GM19395 (cell line): ENCODE results near the gene PPP1R3E.
A peak's percentile ranks its signal among the peaks of the same experiment; 100 is the strongest.
"Not testable (repeated sequence)": the region's sequence is repeated elsewhere in the genome, so short reads cannot be mapped to it uniquely, and the experiment has no call there.

ENCODE experiments used
- ATAC-seq: cut with Tn5 transposase; IDR thresholded peaks from one replicate; pipeline ENCODE4 v1.9.1; 2021; ENCODE audit warnings: mild to moderate bottlenecking, moderate library complexity; ENCODE audit not compliant: unreplicated experiment

The PPP1R3E gene

DNA sequence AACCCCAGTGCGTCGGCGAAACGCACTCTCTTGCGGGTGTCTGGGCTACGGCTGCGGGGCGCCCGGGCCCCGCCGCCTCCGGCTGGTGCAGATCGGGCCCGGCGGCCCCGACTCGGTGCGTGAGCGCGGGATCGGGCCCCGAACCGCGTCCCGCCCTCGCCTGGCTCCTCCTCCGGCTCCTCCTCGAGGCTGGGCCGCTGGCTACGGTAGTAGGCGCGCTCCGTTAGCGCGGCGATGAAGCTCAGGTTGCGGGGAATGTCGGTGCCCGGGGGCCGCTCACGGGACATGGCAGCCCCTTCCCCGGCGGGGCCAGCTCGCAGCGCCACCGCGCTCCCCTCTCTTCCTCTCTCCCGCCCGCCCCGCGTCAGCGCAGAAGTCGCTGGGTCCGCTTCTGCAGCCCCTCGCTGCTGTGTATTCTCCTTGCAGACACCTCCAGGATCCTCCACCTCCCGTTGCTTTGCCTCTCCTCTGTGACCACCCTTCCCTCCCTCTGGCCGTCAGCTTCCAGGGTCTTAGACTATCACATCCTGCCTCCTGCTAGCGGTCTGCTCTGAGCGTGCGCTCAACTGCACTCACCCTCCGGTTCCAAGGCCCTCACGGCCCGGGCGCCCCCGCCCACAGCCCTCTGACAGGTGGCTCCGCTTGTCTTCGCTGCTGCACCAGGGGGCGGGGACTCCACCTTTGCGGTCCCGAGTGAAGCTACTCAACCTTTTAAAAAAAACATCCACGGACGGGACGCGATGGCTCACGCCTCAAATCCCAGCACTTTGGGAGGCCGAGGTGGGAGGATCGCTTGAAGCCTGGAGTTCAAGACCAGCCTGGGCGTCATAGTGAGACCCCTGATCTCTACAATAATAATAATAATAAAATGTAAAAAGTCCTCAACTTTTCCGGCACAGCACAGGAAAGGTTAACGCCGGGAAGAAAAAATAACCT lies at the start of gene PPP1R3E:
Gene PPP1R3E (minus strand): TSS at position 570 of the 936 bp plus-strand sequence. CDS start 283 bp downstream, at position 287.
- peak; percentile 40 for ATAC-seq

GRCh38 chr14:23351681-23352505 lies 49.2 kb upstream of the PPP1R3E start:
- no peak for ATAC-seq

DNA sequence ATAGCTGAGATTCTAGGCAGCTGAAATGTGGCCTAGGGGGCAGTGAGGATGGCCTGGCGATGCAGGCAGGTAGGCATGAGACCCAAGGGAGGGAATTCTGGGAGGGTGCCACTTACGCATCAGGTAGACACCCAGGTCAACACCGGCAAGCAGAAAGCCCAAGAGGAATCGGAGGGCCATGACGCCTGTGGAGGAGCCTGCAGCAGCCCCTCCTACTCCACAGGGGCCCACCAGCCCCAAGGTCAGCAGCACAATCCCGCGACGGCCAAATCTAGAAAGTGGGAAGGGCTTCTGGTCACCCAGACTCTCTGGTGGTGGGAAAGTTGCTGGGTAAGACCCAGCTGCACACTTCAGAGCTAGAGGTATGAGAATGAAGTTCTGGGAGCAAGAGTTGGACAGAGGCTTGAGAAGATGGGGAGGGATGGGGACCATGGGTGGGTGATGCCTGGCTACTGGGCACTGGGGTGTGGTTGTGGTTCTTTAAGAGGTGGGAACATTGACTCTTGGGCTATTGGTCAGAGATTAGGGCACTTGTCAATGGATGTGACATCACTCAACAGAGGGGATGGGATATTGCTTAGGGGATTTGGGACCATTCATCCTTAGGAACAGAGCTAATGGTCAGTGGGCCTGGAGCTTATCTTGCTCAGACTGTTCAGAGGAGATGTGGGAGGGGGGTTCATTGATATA lies 46.6 kb upstream of the PPP1R3E start:
- no peak for ATAC-seq

GRCh38 chr14:23348297-23348655 lies 45.6 kb upstream of the PPP1R3E start:
- ATAC-seq: no peak

DNA sequence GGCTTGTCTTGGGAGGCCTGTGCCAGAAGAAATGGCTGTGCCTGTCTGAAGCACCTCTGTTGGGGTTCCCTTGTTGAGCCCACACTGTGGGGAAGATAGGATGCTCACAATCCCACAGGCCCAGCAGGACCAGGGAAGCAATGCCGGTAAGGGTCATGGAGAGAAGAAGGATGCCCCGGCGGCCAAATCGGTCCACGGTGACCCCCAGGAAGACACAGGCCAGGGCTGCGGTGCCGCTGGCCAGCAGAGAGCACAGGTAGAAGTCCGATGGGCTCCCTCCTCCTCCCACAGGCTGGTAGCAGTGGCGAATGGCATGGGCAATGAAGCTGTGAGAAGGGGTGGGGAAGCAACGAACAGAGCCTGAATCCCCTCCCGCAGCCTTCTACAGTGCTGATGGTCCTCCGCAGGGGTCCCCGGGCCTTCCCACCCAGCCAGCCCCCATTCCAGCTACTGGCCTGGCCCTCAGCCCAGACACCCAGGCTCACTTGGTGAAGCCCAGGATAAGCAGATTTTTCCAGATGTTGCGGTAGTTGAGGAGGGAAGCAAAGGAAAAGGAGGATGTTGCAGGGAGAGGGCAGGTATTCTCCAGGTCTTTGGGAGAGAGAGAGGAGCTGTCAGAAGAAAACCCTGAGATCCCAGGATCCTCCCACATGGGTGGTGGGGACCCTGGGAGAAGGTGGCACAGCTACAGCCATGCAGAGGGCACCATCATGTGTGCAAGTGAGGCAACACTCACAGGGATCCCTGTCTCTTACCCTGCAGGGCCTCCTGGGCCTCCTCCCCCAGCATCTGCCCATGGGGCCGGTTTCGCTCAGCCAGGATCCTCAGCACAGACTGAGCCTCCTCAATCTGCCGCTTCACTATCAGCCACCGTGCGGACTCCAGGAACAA lies 45.0 kb upstream of the PPP1R3E start:
- ATAC-seq: no peak

DNA sequence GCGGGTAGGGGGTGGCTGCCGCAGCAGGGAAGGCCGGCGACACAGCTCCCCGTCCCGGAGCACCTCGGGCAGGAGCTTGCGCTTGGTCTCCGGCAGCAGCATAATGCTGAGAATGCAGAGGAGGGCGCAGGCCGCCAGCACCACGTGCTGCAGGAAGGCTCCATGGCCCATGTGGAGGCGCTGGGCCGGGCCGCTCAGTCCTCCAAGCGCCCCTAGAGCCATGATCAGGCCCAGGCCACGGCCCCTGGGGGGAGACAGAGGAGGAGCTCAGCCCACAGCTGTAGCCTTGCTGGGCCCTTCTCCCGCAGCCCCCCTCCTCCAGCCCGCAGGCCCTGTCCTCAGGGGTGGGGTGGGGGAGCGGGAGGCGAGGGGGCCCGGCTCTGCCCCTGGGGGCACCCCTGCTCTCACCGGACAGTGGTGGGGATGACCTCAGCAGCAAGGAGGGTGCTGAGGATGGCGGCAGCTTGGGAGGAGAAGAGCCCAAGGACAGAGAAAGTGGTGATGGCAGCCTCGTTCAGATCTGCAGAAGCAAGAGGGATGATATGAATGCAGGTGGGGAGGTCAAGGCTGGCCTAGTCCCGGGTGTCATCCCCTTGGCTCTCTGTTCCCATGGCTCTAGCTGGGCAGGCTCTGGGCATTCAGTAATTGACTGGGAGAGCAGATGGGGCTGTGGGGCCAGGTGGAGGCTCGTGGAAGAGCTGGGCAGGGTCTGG lies 44.2 kb upstream of the PPP1R3E start:
- no peak for ATAC-seq

DNA sequence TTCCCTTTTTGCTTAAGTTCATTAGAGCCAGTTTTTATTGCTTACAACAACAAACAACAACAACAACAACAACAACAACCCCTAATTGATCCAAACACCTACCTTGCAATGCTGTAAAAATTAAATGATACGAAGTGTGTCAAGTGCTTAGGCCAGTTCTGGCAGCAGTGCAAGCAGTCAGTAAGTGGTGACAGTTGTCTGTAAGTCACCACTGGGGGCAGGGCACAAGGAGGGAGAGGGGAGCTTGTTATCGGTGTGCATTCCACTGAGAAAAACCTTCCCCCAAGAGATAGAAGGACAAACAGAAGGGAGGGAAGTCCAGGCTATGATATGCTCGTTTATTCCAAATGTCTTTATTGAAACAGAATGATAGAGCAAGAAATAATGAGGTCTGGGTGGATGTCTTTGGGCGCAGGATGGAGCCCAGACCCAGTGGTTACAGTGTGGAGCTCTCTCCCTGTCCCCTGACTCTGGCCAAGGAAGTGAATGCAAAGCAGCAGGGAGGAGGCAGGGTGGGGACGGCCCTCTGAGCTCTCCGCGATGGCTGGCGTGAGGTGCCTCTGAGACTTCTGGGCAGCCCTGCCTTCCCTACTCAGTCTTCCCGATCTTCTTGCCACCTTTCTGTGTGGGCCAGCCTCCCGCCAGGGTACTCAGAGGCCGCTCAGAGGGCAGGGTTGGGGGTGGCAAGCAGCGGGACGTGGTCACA lies 43.5 kb upstream of the PPP1R3E start:
- no peak for ATAC-seq

DNA sequence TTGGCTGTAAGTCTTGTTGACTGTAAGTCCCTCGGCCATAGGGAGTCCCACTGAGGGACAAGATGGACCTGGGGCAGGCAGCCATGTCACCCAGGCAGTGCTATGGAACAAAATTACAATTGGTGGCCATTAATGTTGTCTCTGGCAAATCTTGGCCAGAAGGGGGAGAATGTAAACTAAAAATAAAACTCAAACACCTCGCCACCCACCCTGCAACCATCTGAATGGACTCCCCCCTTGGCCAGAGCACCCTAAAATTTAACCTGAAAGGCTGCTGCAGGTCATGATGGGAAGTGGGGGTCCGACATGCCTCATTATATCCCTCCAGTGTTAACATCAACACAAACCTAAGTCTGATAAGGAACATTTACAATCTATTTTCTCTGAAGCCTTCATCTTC lies 41.8 kb upstream of the PPP1R3E start:
- ATAC-seq: no peak

- ATAC-seq: no peak
Measured at GRCh38 chr14:23339506-23340268, 37.0 kb upstream of the PPP1R3E start.

DNA sequence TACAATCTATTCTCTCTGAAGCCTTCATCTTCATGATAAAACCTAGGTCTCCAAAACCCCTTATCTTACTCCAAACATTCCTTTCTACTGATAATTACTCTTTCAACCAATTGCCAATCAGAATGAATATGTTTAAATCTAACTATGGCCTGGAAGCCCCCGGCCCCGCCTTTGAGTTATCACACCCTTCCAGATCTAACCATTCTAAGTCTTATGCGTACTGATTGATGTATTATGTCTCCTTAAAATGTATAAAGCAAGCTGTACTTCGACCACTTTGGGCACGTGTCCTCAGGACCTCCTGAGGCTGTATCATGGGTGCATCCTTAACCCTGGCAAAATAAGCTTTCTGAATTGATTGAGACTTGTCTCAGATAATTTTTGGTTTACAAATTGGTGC lies 33.0 kb upstream of the PPP1R3E start:
- ATAC-seq: no peak

DNA sequence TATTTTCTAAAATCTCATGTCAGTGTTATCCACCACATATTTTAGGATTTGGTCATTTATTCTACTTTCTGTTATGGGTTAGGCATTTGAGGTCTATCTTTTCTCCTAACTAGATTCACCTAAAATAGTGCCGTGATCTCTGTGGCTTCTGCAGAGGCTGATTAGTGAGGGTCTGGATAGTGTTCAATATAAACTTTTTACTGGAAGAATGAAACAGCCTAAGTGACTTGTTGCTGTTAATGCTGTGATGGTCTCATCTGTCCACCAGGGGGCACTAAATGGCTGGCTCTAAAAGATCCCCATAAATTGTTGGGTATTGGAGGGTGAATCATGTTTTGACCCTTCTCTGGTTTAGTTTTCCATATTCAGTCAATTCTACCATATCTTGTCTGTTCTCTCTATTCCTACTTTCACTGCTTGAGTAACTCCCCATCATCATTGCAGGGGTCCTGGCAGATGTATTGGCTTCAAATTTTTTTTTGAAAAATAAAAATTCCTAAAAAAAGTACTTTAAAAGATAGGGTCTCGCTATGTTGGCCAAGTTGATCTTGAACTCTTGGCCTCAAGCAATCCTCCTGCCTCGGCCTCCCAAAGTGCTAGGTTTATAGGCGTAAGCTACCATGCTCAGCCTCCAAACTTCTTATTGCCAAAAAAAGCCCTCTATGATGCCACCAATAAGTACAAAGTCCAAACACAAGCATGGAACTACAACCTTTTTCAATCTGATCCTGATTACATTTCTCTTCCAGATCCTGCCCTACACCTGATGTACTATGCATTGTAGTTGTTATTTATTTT lies 25.5 kb upstream of the PPP1R3E start:
- no peak for ATAC-seq

DNA sequence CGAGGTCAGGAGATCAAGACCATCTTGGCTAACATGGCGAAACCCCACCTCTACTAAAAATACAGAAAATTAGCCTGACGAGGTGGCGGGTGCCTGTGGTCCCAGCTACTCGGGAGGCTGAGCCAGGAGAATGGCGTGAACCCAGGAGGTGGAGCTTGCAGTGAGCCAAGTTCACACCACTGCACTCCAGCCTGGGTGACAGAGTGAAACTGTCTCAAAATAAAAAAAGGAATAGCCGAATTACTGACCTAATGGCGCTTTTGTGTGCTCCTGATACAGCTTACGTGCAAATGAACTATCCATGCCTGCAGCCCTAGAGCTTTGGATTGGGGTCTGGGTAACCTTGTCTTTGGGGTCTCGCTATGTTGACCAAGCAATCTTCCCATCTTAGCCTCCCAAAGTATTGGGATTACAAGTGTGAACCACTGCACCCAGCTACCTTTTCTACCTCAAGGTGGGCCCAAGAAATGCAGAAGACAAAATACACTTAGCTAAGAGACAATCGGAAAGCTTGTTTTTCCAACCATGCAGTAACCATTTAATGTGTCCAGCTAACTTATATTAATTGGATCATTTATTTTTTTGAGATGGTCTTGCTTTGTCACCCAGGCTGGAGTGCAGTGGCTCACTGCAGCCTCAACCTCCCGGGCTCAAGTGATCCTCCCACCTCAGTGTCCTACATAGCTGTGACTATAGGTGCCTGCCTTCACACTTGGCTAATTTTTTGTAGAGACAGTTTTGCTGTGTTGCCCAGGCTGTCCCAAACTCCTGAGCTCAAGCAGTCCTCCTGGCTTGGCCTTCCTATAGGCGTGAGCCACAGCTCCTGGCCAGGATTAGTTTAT lies 24.1 kb upstream of the PPP1R3E start:
- no peak for ATAC-seq

GRCh38 chr14:23325746-23326145 lies 23.1 kb upstream of the PPP1R3E start:
- ATAC-seq: not testable (repeated sequence)

DNA sequence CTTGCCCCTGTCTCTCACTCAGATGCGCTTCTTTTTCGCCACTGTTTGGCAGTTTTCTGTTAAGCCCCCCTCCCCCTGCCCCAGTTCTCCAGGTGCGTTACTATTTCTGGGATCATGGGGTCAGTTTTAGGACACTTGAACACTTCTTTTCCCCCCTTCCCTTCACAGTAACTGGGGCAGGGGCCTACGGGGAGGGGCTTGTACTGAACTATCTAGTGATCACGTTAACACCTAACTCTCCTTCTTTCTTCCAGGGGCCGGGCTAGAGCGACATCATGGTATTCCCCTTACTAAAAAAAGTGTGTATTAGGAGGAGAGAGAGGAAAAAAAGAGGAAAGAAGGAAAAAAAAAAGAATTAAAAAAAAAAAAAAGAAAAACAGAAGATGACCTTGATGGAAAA lies 22.3 kb upstream of the PPP1R3E start:
- ATAC-seq: no peak

GRCh38 chr14:23324455-23324846 lies 21.8 kb upstream of the PPP1R3E start:
- ATAC-seq: no peak

DNA sequence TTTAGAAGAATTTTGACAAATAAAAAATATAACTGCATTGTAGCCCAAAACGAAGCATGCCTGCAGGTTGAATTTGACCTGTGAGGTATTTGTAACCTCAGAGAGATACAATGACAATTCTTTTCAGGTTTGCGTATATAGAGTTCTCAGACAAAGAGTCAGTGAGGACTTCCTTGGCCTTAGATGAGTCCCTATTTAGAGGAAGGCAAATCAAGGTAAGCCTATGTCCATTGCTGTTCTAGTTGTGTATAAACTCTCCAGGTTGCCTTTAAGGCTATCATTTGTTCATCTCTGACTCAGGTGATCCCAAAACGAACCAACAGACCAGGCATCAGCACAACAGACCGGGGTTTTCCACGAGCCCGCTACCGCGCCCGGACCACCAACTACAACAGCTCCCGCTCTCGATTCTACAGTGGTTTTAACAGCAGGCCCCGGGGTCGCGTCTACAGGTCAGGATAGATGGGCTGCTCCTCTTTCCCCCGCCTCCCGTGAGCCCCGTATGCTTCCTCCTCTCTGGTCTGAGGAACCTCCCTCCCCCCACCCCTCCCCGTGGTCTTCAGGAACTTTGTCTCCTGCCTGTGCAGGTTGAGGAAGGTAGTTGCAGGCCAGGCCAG lies 21.3 kb upstream of the PPP1R3E start:
- no peak for ATAC-seq
